SK-N-SH (cell line): ENCODE measurements around the gene RPE65. TPM values are rescaled to one million over a fixed set of nuclear protein-coding genes. Genes with fewer than 3 reads are reported as not detected.

ENCODE experiments used
- CTCF ChIA-PET: fragments of 300-600, 350-600 bp; formaldehyde crosslinking; extraction: SDS; loops from one replicate; lab custom pipeline; 2021; lab: Yijun Ruan, JAX
- POLR2A ChIA-PET: fragments of 350-600 bp; sonication (Branson Sonifier 250); formaldehyde crosslinking; extraction: SDS; loops from one replicate; lab custom pipeline; 2020; ENCODE audit warnings: antibody characterized with exemption, inconsistent platforms; lab: Yijun Ruan, JAX
- DNase-seq: peaks from one replicate; pipeline ENCODE4 v3.0.0; 2012
- H2AFZ ChIP-seq: fragments of 200-600 bp; sonication (generic); 2 replicates; pipeline ENCODE4 v1.8.1; 2016; ENCODE audit warnings: antibody characterized with exemption, mild to moderate bottlenecking, low read depth
- H3F3A ChIP-seq: fragments of 200-600 bp; sonication (generic); replicated peaks from 2 replicates; pipeline ENCODE3; 2016; ENCODE audit warnings: antibody characterized with exemption, mild to moderate bottlenecking; ENCODE audit not compliant: insufficient read depth
- H3K27ac ChIP-seq, 2 experiments: fragments of 200-500 bp in 1 of 2; fragments of 200-600 bp in 1 of 2; sonication (Bioruptor generic) in 1 of 2; sonication (generic), shearing (Covaris generic) in 1 of 2; 2 replicates each; pipeline versions ENCODE4 v1.5.1 to v1.6.1; 2014 to 2016; ENCODE audit warnings: low read depth in 2 of 2, inconsistent platforms in 1 of 2, low read length in 1 of 2, mild to moderate bottlenecking in 1 of 2, mixed read lengths in 1 of 2
- H3K27me3 ChIP-seq: fragments of 200-600 bp; sonication (generic), shearing (Covaris generic); 2 replicates; pipeline ENCODE4 v1.6.1; 2016; ENCODE audit warnings: mixed run types; ENCODE audit not compliant: insufficient read depth
- H3K36me3 ChIP-seq, 2 experiments: fragments of 200-500 bp in 1 of 2; fragments of 200-600 bp in 1 of 2; sonication (Bioruptor generic) in 1 of 2; sonication (generic) in 1 of 2; replicated peaks in 1 of 2; 2 replicates each; pipeline versions ENCODE3 to v1.5.1; 2014 to 2016; ENCODE audit warnings: low read length in 1 of 2, mild to moderate bottlenecking in 1 of 2; ENCODE audit not compliant: insufficient read depth in 2 of 2, control insufficient read depth in 1 of 2
- H3K4me1 ChIP-seq, 2 experiments: fragments of 200-500 bp in 1 of 2; fragments of 200-600 bp in 1 of 2; sonication (Bioruptor generic) in 1 of 2; sonication (generic), shearing (Covaris generic) in 1 of 2; 2 replicates each; pipeline versions ENCODE4 v1.5.1 to v1.6.1; 2014 to 2016; ENCODE audit warnings: low read depth in 1 of 2, low read length in 1 of 2, mixed run types in 1 of 2; ENCODE audit not compliant: insufficient read depth in 2 of 2, control insufficient read depth in 1 of 2
- H3K4me2 ChIP-seq: fragments of 200-600 bp; sonication (generic), shearing (Covaris generic); 2 replicates; pipeline ENCODE4 v1.6.1; 2017; ENCODE audit warnings: mixed run types
- H3K4me3 ChIP-seq, 2 experiments: fragments of 200-500 bp in 1 of 2; fragments of 200-600 bp in 1 of 2; sonication (Bioruptor generic) in 1 of 2; sonication (generic), shearing (Covaris generic) in 1 of 2; 2 replicates each; pipeline versions ENCODE4 v1.5.1 to v1.8.1; 2014 to 2016; ENCODE audit warnings: low read depth in 2 of 2, inconsistent platforms in 1 of 2, low read length in 1 of 2, mild to moderate bottlenecking in 1 of 2, mixed read lengths in 1 of 2, moderate library complexity in 1 of 2
- H3K79me2 ChIP-seq: fragments of 200-600 bp; sonication (generic); 2 replicates; pipeline ENCODE4 v1.8.1; 2017; ENCODE audit warnings: mild to moderate bottlenecking; ENCODE audit not compliant: insufficient read depth
- H3K9ac ChIP-seq: fragments of 200-600 bp; sonication (generic); 2 replicates; pipeline ENCODE4 v1.6.1; 2017; ENCODE audit warnings: mixed run types
- H3K9me2 ChIP-seq: fragments of 200-600 bp; sonication (generic); 2 replicates; pipeline ENCODE4 v1.6.1; 2017; ENCODE audit warnings: mixed run types
- H3K9me3 ChIP-seq: fragments of 200-600 bp; sonication (generic); 2 replicates; pipeline ENCODE4 v1.6.1; 2017; ENCODE audit warnings: mixed run types, mild to moderate bottlenecking, moderate library complexity
- H4K20me1 ChIP-seq: fragments of 200-600 bp; sonication (generic); 2 replicates; pipeline ENCODE4 v1.6.1; 2017; ENCODE audit warnings: mild to moderate bottlenecking, mixed run types; ENCODE audit not compliant: insufficient read depth
- CHD2 ChIP-seq: fragments of 150-350 bp; IDR thresholded peaks from 2 replicates; pipeline ENCODE4 v1.6.1; 2018; ENCODE audit warnings: low read length; ENCODE audit not compliant: partially characterized antibody
- EP300 ChIP-seq, 2 experiments: IDR thresholded peaks; 2 replicates each; pipeline versions ENCODE4 v1.4.0 to v1.6.1; 2012; ENCODE audit warnings: borderline replicate concordance in 1 of 2, low read depth in 1 of 2, low read length in 1 of 2
- GATA2 ChIP-seq: sonication (generic); formaldehyde crosslinking; IDR thresholded peaks from 2 replicates; pipeline ENCODE4 v1.5.0; 2020; ENCODE audit warnings: mild to moderate bottlenecking, missing genetic modification reagents
- MXI1 ChIP-seq: IDR thresholded peaks from 2 replicates; pipeline ENCODE4 v1.6.1; 2012; ENCODE audit warnings: mild to moderate bottlenecking, low read depth, low read length, improper control_type of control experiment
- POLR2AphosphoS5 ChIP-seq: IDR thresholded peaks from 2 replicates; pipeline ENCODE4 v1.6.1; 2012; ENCODE audit warnings: low read depth, low read length
- RAD21 ChIP-seq: IDR thresholded peaks from 2 replicates; pipeline ENCODE4 v1.6.1; 2012; ENCODE audit warnings: mild to moderate bottlenecking, low read length
- RFX5 ChIP-seq: IDR thresholded peaks from 2 replicates; pipeline ENCODE4 v1.6.1; 2012; ENCODE audit warnings: mild to moderate bottlenecking, improper control_type of control experiment, low read length
- TAF1 ChIP-seq: IDR thresholded peaks from 2 replicates; pipeline ENCODE4 v1.6.1; 2012; ENCODE audit warnings: low read depth, mild to moderate bottlenecking, low read length, moderate library complexity, borderline replicate concordance
- YY1 ChIP-seq: IDR thresholded peaks from 2 replicates; pipeline ENCODE4 v1.4.0; 2012; ENCODE audit warnings: low read depth, mild to moderate bottlenecking
- WGBS: methylation state at CpG from one replicate; pipeline ENCODE4 v1.1.6; 2017; ENCODE audit warnings: low lambda C conversion rate; 5-methylcytosine and 5-hydroxymethylcytosine counted together
- polyA plus RNA-seq, 3 experiments: library from polyadenylated mRNA; depleted of rRNA; stranded (reverse); fragments of >200 nt; gene quantifications; 2 replicates each; pipeline ENCODE4 v1.2.3, GENCODE V29; 2012
- TF ChIP-seq, protein P1 (sequence below): fragments of 200-600 bp; sonication (generic); IDR thresholded peaks from 2 replicates; pipeline ENCODE4 v1.6.1; 2017; ENCODE audit warnings: antibody characterized with exemption, mild to moderate bottlenecking, moderate library complexity
- TF ChIP-seq, protein P2 (sequence below): IDR thresholded peaks from 2 replicates; pipeline ENCODE4; 2012
- TF ChIP-seq, protein P3 (sequence below): IDR thresholded peaks from 2 replicates; pipeline ENCODE4 v1.4.0; 2012; ENCODE audit warnings: low read depth, borderline replicate concordance
- TF ChIP-seq, protein P4 (sequence below): IDR thresholded peaks from 2 replicates; pipeline ENCODE4 v1.4.0; 2012; ENCODE audit warnings: low read depth
- TF ChIP-seq, protein P5 (sequence below): fragments of 150-350 bp; IDR thresholded peaks from 2 replicates; pipeline ENCODE4 v1.6.1; 2017; ENCODE audit warnings: antibody characterized with exemption, low read length, low read depth, borderline replicate concordance

RPE65 gene
- polyA plus RNA-seq, 1 of the 3 experiments (the other 2 are of a cell fraction): 0.02 TPM

DNA sequence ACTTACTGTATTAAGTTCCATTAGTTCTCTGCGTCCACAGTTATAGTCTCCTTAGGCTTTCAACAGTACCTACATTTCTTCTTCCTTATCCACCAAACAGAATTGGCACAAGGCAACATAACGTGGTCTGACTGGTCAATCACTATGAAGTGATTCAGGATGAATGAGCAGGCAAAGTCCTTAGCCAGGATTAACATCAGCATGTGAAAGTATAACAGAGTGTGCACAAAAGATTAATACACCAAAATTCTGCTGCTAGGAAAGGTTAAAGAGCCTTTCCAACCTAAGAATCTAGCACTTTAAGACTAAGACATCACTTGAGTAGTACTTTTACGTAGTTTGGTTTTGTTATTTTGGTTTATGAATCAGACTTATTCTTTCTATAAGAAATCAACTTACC is 31.3 kb upstream of the RPE65 start:
- no peak overlapping the region for H3K4me2 ChIP-seq
- peaks cover under 1% of the 10 kb centered on the region; the same call in 1 of the 2 replicates for H3K79me2 ChIP-seq
- H3K9ac ChIP-seq: no peak overlapping the region
- H3K9me2 ChIP-seq: no peaks in the 10 kb centered on the region
- no peaks in the 10 kb centered on the region for H4K20me1 ChIP-seq
- H3F3A ChIP-seq: no peaks in the 10 kb centered on the region
- no peak overlapping the region for H3K4me3 ChIP-seq
- no peak for DNase-seq
- no peak overlapping the region for H3K27ac ChIP-seq
- no peaks in the 10 kb centered on the region for H3K27me3 ChIP-seq
- 95% methylated on average over 3 of the region's 3 CpGs for WGBS
- ChIA-PET POLR2A (no interaction called here), CTCF (no interaction called here)
- H3K36me3 ChIP-seq: peaks cover 42 to 50% of the 10 kb centered on the region in 2 experiments
- peaks cover 0 to 11% of the 10 kb centered on the region in 2 experiments; a peak in 3 of 4 replicates for H3K4me1 ChIP-seq
- H2AFZ ChIP-seq: no peak overlapping the region
- no peaks in the 10 kb centered on the region for H3K9me3 ChIP-seq
- TF ChIP-seq RAD21 (no peak), YY1 (no peak), EP300 (IDR thresholded peaks at IDR 0.05; ENCODE audit: borderline replicate concordance in 1 of 2, low read depth in 1 of 2, low read length in 1 of 2) (no peak), GATA2 (CRISPR knock-in tag) (no peak), RFX5 (no peak), MXI1 (no peak), POLR2AphosphoS5 (no peak), CHD2 (no peak), TAF1 (no peak)
- TF ChIP-seq, protein P1, sequence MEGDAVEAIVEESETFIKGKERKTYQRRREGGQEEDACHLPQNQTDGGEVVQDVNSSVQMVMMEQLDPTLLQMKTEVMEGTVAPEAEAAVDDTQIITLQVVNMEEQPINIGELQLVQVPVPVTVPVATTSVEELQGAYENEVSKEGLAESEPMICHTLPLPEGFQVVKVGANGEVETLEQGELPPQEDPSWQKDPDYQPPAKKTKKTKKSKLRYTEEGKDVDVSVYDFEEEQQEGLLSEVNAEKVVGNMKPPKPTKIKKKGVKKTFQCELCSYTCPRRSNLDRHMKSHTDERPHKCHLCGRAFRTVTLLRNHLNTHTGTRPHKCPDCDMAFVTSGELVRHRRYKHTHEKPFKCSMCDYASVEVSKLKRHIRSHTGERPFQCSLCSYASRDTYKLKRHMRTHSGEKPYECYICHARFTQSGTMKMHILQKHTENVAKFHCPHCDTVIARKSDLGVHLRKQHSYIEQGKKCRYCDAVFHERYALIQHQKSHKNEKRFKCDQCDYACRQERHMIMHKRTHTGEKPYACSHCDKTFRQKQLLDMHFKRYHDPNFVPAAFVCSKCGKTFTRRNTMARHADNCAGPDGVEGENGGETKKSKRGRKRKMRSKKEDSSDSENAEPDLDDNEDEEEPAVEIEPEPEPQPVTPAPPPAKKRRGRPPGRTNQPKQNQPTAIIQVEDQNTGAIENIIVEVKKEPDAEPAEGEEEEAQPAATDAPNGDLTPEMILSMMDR: no peak
- TF ChIP-seq, protein P2, sequence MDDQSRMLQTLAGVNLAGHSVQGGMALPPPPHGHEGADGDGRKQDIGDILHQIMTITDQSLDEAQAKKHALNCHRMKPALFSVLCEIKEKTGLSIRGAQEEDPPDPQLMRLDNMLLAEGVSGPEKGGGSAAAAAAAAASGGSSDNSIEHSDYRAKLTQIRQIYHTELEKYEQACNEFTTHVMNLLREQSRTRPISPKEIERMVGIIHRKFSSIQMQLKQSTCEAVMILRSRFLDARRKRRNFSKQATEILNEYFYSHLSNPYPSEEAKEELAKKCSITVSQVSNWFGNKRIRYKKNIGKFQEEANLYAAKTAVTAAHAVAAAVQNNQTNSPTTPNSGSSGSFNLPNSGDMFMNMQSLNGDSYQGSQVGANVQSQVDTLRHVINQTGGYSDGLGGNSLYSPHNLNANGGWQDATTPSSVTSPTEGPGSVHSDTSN: no peak
- TF ChIP-seq, protein P3, sequence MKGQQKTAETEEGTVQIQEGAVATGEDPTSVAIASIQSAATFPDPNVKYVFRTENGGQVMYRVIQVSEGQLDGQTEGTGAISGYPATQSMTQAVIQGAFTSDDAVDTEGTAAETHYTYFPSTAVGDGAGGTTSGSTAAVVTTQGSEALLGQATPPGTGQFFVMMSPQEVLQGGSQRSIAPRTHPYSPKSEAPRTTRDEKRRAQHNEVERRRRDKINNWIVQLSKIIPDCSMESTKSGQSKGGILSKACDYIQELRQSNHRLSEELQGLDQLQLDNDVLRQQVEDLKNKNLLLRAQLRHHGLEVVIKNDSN: no peak
- TF ChIP-seq, protein P4, sequence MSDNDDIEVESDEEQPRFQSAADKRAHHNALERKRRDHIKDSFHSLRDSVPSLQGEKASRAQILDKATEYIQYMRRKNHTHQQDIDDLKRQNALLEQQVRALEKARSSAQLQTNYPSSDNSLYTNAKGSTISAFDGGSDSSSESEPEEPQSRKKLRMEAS: no peak
- TF ChIP-seq, protein P5, sequence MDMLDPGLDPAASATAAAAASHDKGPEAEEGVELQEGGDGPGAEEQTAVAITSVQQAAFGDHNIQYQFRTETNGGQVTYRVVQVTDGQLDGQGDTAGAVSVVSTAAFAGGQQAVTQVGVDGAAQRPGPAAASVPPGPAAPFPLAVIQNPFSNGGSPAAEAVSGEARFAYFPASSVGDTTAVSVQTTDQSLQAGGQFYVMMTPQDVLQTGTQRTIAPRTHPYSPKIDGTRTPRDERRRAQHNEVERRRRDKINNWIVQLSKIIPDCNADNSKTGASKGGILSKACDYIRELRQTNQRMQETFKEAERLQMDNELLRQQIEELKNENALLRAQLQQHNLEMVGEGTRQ: no peak
